DMS153 (cell line): ENCODE data around the gene BTBD10.

Source experiments
- DNase-seq: peaks from one replicate; lab custom pipeline; 2025; lab: John Stamatoyannopoulos, UW

Gene BTBD10

DNA sequence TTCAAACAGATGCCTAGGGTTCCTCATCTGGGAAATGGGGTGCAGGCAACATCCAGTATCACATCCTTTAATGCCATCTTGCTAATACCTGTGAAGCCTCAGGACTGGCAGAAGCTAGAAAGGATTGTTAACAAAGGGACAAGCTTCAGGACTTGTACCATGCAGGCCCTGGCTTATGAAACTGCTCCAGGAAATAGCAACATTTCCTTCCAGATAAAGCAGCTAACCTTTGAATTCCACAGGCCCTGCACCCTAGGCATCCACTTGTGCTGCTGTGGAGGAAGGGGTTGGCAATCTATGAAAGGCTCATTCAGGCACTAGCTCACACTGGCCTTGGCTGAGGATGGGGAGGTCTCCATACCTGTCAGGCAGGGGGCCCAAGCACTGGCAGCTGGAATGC lies 87.2 kb downstream of the BTBD10 start:
- no peak for DNase-seq

- no peak for DNase-seq
These were observed 89.8 kb downstream of the BTBD10 start for GRCh38 chr11:13373216-13373615.

DNA sequence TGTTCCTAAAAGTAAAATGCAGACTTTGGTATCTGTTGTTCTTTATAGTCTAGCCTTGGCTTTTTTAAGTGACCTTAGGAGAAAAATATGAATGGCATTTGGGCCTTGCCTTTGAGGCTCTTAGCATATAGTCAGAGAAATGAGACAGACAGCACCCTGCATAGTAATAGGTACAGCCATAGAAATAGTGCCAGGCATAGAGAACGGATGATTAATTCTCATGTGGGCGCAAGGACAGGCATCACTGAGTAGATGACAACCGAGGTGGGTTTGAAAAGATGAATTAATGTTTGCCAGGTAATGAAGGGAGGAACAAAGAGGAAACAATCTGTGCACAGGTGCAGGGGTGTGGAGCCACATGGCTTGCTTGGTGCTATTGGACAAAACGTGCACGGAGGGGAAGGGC lies 95.0 kb downstream of the BTBD10 start:
- DNase-seq, result no peak

GRCh38 chr11:13367115-13367514 lies 95.9 kb downstream of the BTBD10 start:
- DNase-seq, result no peak

DNA sequence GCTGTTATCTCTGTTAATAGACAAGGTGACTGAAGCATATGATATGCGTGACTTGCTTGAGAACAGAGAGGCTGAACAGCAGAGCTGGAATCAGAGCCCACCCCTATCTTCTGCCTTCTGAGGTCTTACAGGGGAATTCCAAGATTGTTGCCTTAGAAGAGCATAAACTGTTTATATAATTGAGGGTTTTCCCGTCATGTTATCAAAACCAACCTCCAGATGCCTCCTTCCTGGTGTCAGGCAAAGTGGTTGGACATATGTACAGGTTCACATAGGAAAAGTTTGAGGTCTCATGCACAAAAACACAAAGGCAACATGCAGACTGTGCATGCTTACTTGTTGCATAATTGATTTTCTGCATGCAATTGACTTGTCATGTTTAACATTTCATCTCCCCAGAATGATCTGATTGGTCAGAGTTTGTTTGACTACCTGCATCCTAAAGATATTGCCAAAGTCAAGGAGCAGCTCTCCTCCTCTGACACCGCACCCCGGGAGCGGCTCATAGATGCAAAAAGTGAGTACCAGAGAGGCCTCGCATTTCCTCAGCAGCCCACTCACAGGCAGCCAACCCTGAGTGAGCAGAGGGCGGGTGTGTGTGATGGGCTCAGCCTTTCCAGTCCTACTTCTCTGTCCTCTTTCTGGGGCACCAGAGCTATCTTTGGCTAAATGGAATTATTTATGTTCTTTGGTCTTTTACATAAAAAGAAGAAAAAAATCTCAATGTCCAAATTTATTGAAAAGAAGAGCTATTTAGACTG lies 96.6 kb downstream of the BTBD10 start:
- no peak for DNase-seq

DNA sequence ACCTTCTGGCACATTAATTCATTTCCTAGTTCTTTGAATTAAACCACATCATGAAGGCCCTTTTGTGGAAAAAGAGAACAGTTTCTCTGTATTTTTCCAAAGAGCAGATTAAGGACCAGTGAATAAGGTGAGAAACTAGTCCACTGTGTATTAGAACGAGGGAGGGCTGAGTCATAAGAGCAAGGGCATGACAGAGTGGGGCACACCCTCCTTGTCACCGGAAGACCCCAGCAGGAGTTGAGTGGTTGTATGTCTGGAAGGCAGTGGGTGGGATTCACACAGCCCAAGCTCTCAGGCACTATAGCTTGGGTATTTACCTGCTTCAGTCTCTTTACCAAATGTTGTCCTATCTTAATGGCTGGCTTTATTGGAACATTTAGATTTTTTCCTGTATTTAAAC lies 98.6 kb downstream of the BTBD10 start:
- no peak for DNase-seq

- DNase-seq, result no peak
These were observed 100.4 kb downstream of the BTBD10 start for GRCh38 chr11:13362596-13363109.

DNA sequence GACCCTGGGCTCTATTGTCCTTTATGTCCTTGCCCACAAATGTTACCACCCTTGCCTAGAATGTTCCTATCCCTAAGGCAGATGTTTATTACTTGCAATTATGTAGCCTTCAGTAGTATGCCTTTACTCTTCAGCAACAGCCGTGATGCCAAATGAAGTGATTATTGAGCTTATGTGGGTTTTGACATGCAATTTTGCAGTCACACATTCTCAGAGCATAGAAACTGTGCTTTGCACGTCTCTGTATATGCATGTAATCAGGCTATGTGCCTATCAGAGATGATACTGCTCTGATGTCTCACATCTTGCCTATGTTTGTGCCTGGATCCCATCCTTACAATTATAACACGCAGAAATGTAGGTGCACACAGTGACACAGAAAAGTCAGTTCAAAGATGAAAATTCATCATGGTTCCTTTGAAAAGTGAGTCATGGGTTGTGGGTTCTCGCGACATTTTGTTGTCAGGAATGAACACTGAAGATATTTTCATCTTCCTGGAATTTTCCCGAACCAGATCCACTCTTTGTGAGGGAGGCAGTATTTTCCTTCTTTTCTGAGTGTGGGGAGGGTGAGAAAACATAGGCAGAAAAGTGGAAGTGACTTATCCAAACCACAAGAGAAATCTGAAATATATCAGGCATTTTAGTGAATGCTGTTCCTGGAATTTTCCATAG lies 104.3 kb downstream of the BTBD10 start:
- DNase-seq, result no peak

DNA sequence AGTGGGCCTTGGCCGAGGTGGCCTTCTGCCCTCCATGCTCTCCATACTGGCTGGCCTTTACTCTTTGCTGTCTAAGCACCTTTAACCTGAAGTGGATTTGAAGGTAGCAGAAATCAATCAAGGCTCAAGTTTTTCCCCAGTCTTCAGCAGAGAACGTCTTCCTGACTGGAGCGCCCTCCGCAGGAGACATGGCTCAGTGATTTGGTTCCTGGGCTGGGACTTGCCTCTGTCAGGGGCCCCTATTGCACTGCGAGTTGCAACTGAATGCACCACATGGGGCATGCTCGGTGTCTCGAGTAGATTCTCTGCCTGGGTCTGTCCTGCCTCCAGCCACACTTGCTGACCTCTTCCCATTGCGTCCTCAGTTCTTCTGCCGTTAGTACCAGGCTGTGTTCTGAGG lies 105.8 kb downstream of the BTBD10 start:
- no peak for DNase-seq

GRCh38 chr11:13355191-13355590 lies 107.8 kb downstream of the BTBD10 start:
- no peak for DNase-seq

- DNase-seq, result no peak
These were observed 108.7 kb downstream of the BTBD10 start for GRCh38 chr11:13354335-13354734.

GRCh38 chr11:13352711-13353110 lies 110.3 kb downstream of the BTBD10 start:
- no peak for DNase-seq

DNA sequence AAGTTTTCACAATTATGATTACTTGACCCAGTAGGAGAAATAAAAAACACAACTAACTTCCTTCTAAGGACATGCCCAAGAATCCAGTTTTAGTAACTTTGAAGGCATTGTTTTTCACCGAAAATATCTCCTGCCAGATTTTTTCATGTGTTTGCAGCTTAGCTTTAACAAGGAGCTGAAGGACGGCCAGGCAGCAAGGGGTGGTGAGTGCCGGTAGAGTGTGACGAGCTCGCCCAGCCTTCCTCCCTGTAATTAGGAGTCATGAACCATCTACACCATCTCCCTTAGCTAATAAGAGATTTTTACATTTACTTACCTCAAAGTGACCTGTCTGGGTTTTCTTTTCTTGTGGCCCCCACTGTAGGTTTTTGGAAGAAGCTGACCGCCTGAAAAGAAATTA lies 113.4 kb downstream of the BTBD10 start:
- no peak for DNase-seq

- no peak for DNase-seq
These were observed 114.0 kb downstream of the BTBD10 start for GRCh38 chr11:13349046-13349445.

GRCh38 chr11:13348305-13348704 lies 114.7 kb downstream of the BTBD10 start:
- no peak for DNase-seq

DNA sequence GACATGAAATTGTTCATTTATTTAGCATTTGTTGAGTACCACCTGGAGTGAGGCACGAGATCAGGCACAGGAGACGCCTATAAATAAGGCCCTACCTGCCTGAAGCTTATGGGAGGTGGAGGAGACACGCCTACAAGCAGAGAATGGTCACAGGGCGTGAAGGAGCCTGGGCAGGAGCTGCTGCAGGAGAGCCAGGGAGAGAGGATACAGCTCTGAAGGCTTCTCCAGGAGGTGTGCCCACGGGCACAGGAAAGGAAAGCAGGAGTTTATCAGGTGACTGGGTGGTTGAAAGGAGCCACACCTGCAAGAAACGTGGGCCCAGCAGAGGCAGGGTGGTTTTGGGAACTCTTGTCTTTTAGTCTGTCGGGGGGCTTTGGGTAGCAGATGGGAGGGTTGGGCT lies 115.1 kb downstream of the BTBD10 start:
- no peak for DNase-seq

DNA sequence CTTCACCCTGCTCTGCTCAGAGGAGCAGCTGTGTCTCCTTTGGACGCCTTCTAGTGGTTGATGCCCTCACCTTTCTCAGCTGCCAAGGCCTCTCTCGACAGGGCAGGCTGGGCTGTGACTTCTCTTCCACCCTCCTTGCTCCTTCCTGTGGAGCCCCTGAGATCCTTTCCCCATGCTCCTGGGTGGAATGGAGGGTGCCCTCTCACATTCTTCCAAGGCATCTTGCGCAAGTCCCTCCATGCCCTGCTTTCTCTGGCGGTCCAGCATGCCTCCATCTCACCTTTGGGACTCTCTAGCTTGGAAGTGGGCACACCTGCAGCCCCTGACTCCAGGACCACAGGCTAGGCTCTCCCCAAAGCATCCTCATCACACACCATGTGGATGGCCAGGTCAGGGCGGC lies 116.6 kb downstream of the BTBD10 start:
- no peak for DNase-seq

GRCh38 chr11:13344818-13345217 lies 118.2 kb downstream of the BTBD10 start:
- DNase-seq, result no peak

GRCh38 chr11:13343931-13344717 lies 118.9 kb downstream of the BTBD10 start:
- peak; percentile 60 for DNase-seq

GRCh38 chr11:13343067-13343466 lies 120.0 kb downstream of the BTBD10 start:
- no peak for DNase-seq

GRCh38 chr11:13341026-13341425 lies 122.0 kb downstream of the BTBD10 start:
- DNase-seq, result no peak
